NCI-H187 treated with DMSO at 0.1 percent for 48 hours (cell line): ENCODE data around the gene LSM7.
A peak's percentile ranks its signal among the peaks of the same experiment; 100 is the strongest.

Source experiments
- DNase-seq: peaks from one replicate; lab custom pipeline; 2025; lab: John Stamatoyannopoulos, UW

The LSM7 gene

DNA sequence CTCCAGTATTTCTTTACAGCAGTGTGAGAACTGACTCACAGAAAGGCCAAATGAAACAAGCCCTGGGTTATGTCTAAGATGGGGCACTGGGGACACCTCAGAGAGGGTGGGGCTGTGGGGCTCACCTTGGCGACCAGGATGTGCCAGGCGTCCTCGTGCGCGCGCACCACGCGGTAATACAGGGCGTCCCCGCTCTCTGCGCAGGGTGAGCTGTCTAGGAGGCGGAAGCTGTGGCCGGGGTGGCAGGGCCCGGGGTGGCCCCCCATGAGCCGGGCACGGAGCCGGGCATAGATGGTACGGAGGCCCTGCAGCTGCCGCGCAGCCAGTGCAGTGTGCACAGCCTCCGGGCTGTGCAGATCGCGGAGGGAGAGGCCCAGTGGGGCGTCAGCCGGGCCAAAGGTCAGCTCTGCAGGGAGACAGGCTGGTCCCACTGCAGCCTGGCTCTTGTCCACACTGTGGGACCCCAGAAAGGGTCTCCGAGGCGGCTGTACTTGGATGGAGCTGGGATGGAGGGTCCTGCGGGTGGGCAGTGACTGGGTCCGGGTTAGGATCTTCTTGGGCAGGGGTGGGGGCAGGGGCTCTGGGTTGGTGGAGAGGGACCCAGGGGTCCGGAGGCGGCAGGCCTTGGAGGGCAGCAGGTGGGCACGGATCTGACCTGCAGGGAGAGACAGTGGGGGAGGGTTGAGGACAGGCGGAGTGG is 49.8 kb downstream of the LSM7 start:
- DNase-seq, result no peak

DNA sequence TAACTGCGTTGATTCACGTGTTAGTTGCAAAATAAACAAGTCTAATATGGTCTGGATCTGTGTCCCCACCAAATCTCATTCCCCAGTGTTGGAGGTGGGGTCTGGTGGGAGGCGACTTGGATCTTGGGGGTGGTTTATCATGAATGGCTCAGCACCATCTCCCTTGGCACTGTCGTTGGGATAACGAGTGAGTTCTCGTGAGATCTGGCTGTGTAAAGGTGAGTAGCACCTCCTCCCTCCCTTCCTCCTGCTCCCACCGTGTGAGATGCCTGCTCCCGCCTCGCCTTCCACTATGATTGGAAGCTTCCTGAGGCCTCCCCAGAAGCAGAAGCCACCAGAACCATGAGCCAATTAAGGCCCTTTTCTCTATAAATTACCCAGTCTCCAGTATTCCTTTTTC is 51.2 kb downstream of the LSM7 start:
- DNase-seq, result no peak

DNA sequence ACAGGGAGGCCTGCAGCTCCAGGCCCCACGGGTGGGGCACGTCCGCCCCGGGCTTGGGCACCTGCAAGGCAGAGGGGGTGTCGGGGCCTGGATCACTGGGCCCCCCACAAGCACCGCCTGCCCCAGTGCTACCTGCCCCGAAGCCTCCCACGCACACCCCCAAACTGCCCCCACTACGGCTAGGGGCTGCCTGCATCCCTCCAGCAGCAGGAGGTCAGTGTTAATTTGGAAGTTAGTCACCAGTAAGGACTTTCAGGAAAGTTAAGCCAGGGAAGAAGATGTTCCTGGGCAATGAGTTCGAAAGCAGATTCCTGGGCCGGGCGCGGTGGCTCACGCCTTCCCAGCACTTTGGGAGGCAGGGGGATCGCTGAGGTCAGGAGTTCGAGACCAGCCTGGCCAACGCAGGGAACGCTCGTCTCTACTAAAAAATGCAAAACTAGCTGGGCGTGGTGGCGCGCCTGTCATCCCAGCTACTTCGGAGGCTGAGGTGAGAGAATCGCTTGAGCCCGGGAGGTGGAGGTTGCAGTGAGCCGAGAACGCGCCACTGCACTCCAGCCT is 51.9 kb downstream of the LSM7 start:
- no peak for DNase-seq

DNA sequence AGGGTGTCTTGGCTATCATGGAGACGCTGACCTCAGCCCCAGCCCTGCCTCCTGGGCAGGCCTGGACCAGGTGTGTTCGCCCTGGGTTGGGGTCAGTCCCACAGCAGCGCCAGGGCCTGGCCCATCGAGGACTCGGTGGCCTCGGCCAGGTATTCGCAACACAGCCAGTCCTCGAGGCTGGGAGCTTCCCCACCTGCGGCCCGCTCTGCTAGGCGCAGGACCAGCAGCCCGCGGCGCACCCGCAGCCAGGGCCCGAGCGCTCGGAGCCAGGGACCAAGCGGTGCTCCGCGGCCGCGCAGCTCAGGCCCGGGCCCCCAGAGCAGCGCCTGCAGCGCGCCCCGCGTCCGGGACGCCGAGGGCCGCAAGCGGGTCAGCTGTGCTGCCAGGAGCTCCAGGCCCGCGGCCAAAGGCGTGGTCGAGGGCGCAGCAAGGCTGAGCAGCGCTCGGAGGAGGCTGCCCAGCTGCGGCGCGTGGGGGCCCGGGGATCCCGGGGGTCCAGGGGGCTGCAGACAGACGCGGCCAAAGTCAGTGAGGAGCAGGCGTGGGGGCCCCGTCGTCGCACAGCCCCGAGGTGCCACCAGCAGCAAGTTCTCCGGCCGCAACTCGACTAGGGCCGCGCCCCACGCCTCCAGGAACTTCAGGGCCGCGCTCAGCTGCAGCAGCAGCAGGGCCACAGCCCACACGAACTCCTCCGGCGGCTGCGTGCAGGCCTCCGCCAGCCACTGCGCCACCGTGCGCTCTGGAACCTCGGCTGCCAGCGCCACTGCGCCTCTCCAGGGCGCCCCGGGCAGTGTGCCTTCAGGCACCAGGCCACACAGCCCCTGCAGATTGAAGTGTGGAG is 52.6 kb downstream of the LSM7 start:
- DNase-seq, result no peak

DNA sequence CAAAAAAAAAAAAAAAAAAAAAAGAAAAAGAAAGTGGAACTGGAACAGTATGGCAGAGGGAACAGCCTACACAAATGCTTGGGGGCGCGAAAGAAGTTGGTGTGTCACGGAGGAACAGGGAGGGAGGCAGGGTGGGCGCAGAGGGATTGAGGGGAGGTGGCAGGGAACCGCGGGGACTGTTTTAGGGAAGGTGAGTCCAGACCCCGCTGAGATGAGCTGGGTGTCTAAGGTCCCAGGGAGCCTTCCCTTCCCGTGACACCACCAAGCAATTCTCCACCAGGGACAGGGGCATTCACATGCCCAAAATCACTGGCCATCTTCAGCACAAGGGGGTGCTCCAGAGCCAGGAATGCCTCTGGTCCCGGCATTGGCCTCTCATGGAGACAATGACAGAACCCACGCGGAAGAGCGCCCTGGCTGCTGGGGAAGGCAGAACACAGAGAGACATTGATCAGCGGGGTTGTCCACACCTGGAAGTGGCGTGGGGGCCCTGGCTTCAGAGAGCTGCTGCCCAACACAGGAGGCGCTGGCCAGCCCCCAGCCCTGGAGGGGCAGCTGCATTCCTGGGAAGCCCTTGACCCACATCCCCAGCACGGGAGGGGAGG is 53.4 kb downstream of the LSM7 start:
- peak; percentile 13 for DNase-seq

DNA sequence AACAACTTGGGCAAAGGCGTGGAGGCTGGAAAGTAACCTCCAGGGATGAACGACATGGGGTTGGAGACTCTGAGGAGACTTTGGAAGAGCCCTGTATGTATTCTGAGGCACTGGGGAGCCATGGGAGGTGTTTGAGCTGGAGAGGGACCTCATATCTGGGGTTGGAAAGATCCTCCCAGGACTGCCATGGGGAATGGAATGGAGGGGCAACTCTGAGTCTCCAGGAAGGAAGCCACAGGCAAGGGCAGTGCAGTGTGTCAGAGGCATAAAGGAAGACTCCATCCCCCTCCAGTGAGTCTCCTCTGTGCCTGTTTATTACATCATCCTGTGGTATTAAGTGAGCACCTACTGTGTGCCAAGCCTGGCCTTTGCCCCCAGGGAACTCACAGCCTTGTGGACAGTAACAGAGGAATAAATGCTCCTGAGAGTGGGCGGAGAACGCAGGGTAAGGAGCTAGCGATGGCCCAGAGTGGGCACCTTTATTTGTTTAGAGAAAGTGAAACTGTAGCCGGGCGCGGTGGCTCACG is 54.1 kb downstream of the LSM7 start:
- DNase-seq, result no peak

DNA sequence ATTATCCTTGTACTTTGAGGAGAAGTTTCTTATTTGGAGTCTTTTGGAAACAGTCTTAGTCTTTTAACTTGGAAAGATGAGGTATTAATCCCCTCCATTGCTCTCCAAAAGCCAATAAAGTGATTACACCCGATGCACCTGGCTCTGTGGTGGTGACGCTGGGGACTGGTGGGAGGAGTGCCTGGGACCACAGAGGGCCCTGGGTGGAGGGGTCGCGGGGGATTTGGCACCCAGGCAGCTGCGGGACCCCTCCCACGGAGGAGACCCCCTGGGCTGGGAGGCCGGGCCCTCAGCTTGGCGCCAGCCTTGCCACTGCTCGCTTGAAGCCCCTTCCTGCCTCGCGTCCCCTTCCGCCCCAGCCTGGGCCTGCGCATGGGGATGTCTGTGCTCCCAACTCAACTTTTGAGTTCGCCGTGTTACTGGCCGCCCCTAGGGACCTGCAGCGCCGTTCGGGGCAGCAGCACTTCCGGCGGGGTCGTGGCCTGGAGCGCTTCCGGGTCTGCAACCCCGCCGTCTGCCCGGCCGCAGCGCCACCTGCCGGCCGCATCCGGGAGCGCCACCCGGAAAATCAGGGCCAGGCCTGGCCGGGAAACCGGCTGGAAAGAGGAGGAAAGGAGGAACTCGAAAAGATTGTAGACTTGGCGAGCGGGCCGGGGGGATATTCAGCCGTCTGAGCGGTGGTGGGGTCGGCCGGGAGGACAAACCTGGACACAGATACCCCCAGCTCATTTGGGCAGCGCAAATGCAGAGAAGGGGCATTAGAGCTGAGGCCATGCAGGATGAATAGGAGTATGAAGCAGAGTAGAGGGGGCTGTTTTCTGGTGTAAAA is 54.8 kb downstream of the LSM7 start:
- peak; percentile 12 for DNase-seq
